Measurements from ENCODE around the gene SRP72.
A peak's percentile ranks its signal among the peaks of the same experiment; 100 is the strongest.
"Not testable (repeated sequence)": the region's sequence is repeated elsewhere in the genome, so short reads cannot be mapped to it uniquely, and the experiment has no call there.

Gene SRP72

GRCh38 chr4:56467284-56468096 lies at the start of gene SRP72:
TSS of gene SRP72 (plus strand) at chr4:56467617. CDS start at chr4:56467636, 19 bp downstream.
- DNase-seq = peak; percentile 79 to 85

- no peak for DNase-seq
These were observed 43.2 kb upstream of the SRP72 start for GRCh38 chr4:56424176-56424575.

GRCh38 chr4:56424697-56425514 lies 42.5 kb upstream of the SRP72 start:
- no peak for DNase-seq

- no peak for DNase-seq
These were observed 41.9 kb upstream of the SRP72 start for GRCh38 chr4:56425518-56425917.

- no peak for DNase-seq
These were observed 41.1 kb upstream of the SRP72 start for GRCh38 chr4:56426273-56426672.

- no peak for DNase-seq
These were observed 40.2 kb upstream of the SRP72 start for GRCh38 chr4:56427179-56427578.

GRCh38 chr4:56430203-56430602 lies 37.2 kb upstream of the SRP72 start:
- DNase-seq = no peak

- DNase-seq = no peak
These were observed 34.1 kb upstream of the SRP72 start for GRCh38 chr4:56433280-56433679.

GRCh38 chr4:56434599-56435139 lies 32.7 kb upstream of the SRP72 start:
- DNase-seq = peak; percentile 43 to 73

- peak; percentile 97 for DNase-seq
These were observed 32.1 kb upstream of the SRP72 start, which contains the start of gene PPAT for GRCh38 chr4:56435140-56435926. TSS of gene PPAT (minus strand) at chr4:56435615. CDS start at chr4:56435477, 138 bp downstream.

GRCh38 chr4:56438766-56439165 lies 28.7 kb upstream of the SRP72 start:
- DNase-seq = no peak

- DNase-seq = no peak
These were observed 26.4 kb upstream of the SRP72 start for GRCh38 chr4:56440983-56441382.

- DNase-seq = no peak
These were observed 22.7 kb upstream of the SRP72 start for GRCh38 chr4:56444719-56445118.

- no peak for DNase-seq
These were observed 21.7 kb upstream of the SRP72 start for GRCh38 chr4:56445699-56446098.

- no peak for DNase-seq
These were observed 19.1 kb upstream of the SRP72 start for GRCh38 chr4:56448301-56448700.

- not testable (repeated sequence) for DNase-seq
These were observed 17.9 kb upstream of the SRP72 start for GRCh38 chr4:56449475-56449874.

- no peak for DNase-seq
These were observed 17.1 kb upstream of the SRP72 start for GRCh38 chr4:56450342-56450741.

GRCh38 chr4:56460085-56460484 lies 7.3 kb upstream of the SRP72 start:
- DNase-seq = no peak

- DNase-seq = no peak
These were observed 5.3 kb upstream of the SRP72 start for GRCh38 chr4:56462157-56462556.

GRCh38 chr4:56463711-56464110 lies 3.7 kb upstream of the SRP72 start:
- DNase-seq = no peak

- no peak for DNase-seq
These were observed 2.8 kb upstream of the SRP72 start for GRCh38 chr4:56464581-56464980.

GRCh38 chr4:56465599-56466295 lies 1.7 kb upstream of the SRP72 start:
- peak in 1 of 2 experiments; percentile 28 for DNase-seq

Data from NCI-H2081 (cell line).